Uterus (tissue), 2 donors: ENCODE results near the gene STEAP1.
A peak's percentile ranks its signal among the peaks of the same experiment; 100 is the strongest.

ENCODE experiments used
- CTCF ChIP-seq, 4 experiments: fragments of 200-600 bp in 2 of 4; fragments of 450-650 bp in 2 of 4; sonication (generic) in 2 of 4; IDR thresholded peaks; one replicate each; pipeline ENCODE4 v1.5.1; 2016 to 2019; ENCODE audit warnings: antibody characterized with exemption in 4 of 4, mild to moderate bottlenecking in 2 of 4, moderate library complexity in 1 of 4
- POLR2A ChIP-seq, 2 donors: fragments of 450-650 bp; IDR thresholded peaks; one replicate each; pipeline ENCODE4 v1.6.1; 2016; ENCODE audit warnings: antibody characterized with exemption in 2 of 2, mild to moderate bottlenecking in 1 of 2, moderate library complexity in 1 of 2

- TF ChIP-seq CTCF (IDR thresholded peaks at IDR 0.05) (peak; percentile 40 to 86 (median 64)), POLR2A (IDR thresholded peaks at IDR 0.05) (peak in 1 of 2 donors; percentile 65)
Measured at GRCh38 chr7:90211391-90212148, 57.3 kb downstream of the STEAP1 start, which contains the start of gene STEAP2.
